ENCODE measurements around the gene KLF7.

- TF ChIP-seq EZH2 (IDR thresholded peaks at IDR 0.05; ENCODE audit: low read length, unreplicated experiment): no peak
- no peak for TF ChIP-seq CTCF (conservative IDR thresholded peaks at IDR 0.05; ENCODE audit: low read depth, low read length)
Measured at GRCh38 chr2:207183506-207183905, 17.8 kb upstream of the KLF7 start.

Data from PC-3 (cell line).